GM13976 (cell line): ENCODE measurements around the gene ZP1.

Experiments used
- DNase-seq: peaks from one replicate; pipeline ENCODE4 v3.0.0; 2012; ENCODE audit warnings: low spot score
- CTCF ChIP-seq: IDR thresholded peaks from 2 replicates; pipeline ENCODE4 v1.5.1; 2012; ENCODE audit warnings: borderline replicate concordance, mild to moderate bottlenecking; ENCODE audit not compliant: insufficient read depth; ENCODE audit errors: extremely low read depth, missing control alignments, control extremely low read depth
- in situ Hi-C: fragments of 300-500 bp; cut with MboI; formaldehyde crosslinking; loops from one replicate; pipeline ENCODE4 v1.12.0; 2022; ENCODE audit warnings: low sequenced_read_pairs, mixed read lengths, inconsistent platforms; ENCODE audit not compliant: unreplicated experiment

The ZP1 gene

GRCh38 chr11:60859616-60860250 is 7.6 kb upstream of the ZP1 start:
- DNase-seq = no peak
- in situ Hi-C loops = no loop called here
- TF ChIP-seq CTCF = no peak

DNA sequence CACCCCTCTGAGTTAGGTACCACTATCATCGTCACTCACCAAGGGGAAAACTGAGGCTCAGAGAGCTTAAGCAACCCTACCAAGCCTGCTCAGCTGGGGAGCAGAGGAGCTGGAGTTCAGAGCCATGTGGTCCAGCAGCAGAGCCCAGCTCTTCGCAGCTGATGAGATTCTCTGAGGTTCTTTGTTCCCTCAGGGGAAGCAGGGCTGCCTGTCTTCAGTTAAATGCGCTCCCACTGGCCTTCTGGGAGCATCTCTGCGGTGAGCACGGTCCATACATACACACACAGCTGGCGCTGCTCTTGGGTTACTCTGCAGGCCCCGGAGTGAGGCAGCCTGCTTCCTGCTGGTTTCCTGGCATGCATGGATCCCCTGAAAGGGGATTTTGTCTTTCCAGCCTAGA is 6.4 kb upstream of the ZP1 start:
- TF ChIP-seq CTCF = no peak
- no peak for DNase-seq
- in situ Hi-C loops = no loop called here

DNA sequence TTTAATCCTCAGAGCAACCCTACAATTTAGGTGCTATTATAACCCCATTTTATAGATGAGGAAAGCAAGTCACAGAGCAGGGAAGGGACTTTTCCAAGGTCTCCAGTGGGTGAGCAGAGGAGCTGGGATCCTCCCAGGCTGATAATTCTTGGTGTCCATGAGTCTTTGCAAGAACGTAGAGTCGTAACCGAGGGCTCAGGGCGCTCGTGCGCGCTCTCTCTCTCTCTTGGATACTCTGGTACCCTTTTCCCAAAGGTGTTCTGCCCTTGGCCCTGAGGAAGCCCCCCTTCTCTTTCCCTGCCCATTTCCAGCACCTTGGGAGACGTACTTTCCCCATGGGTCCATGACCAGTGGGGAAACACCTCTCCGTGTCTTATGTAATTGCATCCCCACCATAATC is 5.2 kb upstream of the ZP1 start:
- TF ChIP-seq CTCF = no peak
- DNase-seq = no peak
- in situ Hi-C loops = no loop called here

DNA sequence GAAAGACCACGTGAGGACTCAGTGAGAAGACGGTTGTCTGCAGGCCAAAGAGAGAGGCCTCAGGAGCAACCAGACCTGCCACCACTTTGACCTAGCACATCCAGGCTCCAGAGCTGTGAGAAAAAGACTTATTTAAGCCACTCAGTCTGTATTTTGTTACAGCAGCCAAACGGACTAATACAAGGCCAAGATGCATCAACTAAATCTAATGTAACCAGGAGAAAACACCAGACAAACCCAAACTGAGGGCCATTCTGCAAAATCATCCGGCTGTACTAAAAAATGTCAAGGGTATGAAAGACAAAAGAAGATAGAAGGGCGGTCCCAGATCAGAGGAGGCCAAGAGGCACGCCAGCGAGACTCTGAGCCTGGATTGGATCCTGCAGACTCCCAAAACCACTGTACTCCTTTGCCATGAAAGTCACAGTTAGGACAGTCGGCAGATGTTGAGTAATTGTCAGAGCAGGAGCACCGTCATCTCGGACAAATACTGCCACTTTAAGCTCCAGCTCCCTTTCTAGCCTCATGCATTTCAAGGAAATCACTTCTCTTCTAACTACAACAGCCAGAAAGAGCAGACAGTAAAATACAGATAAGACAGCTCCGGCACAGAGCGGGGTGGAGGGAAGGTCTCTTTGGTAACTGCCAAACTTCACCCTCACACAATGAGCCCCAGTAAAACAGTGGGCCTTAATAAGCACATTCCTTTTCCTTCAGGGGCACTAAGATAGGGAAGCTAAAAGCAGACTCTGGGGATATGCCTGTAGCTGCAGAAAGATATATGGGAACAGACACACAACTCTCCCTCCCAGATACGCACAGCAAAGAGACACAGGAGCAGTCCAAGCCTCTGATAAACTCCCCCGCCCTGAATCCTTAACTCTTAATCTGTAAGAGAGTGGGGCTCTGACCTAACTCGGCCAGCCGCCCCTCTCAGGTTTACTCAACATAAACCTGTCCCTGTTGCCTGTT is 3.5 kb upstream of the ZP1 start:
- in situ Hi-C loops = no loop called here
- TF ChIP-seq CTCF = no peak
- no peak for DNase-seq

DNA sequence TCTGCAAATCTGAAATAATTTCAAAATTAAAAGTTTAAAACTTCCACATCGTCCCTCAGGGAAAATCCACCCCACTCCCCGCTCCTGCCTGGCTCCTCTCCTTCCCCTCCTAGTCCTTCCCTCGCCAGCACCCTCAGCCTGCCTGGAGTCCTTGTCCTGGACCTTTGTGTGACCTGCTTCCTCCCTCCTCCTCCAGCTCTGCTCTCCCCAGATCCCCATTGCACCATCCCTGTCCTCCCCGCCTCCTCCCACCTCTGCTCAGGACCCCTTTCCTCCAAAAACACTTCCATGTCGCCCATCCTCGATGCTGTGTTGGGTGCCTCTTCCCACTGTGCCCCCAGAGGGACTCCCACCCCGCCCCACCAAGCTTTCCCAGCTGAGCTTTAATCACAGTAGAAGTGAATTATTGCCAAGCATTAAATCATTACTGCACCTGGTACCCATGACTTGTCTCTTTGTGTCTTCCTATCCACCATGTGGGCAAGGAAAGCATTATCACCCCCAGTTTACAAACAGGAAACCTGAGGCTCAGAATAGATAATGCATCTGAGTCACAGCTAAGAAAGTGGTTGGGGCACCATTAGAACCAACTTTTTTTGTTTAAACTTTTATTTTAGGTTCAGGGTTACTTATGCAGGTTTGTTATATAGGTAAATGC is 2.4 kb upstream of the ZP1 start:
- in situ Hi-C loops = no loop called here
- DNase-seq = no peak
- no peak for TF ChIP-seq CTCF

DNA sequence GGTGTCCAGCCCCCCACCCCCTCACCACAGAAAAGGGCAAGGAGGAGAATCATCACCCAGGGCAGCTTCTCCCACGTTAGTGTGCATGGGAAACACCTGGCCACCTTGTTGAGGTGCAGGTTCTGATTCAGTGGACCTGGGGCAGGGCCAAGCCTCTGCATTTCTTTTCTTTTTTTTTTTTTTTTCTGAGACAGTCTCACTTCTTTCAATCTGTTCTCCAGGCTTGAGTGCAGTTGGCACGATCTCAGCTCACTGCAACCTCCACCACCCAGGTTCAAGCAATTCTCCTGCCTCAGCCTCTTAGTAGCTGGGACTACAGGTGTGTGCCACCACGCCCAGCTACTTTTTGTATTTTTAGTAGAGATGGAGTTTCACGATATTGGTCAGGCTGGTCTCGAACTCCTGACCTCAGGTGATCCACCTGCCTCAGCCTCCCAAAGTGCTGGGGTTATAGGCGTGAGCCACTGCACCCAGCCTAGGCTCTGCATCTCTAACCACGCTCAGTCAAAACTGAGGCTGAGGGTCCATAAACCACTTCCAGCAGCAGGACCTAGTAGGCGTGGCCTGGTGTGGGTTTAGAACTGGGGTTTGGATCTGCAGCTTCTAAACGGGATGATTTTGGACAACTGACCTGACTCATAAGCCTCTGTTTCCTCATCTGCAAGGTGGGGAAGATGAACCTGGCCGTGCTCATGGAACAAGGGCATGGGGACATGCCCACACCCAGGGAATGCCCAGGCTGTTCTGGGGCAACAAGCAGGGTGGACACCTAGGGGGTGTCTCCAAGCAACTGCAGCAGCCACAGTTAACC is 734 bp downstream of the ZP1 start:
- in situ Hi-C loops = no loop called here
- no peak for DNase-seq
- TF ChIP-seq CTCF = no peak
